SK-N-MC (cell line): ENCODE data around the gene EWSR1.

Source experiments
- EZH2 ChIP-seq: fragments of 200-600 bp; sonication (generic); IDR thresholded peaks from one replicate; pipeline ENCODE4 v1.6.1; 2017; ENCODE audit warnings: antibody characterized with exemption
- FOXP2 ChIP-seq: optimal IDR thresholded peaks from 2 replicates; pipeline ENCODE3; 2011; ENCODE audit warnings: mild to moderate bottlenecking, moderate library complexity; ENCODE audit not compliant: insufficient read depth; ENCODE audit errors: extremely low read length, control extremely low read depth
- POLR2AphosphoS5 ChIP-seq: IDR thresholded peaks from 2 replicates; pipeline ENCODE4 v1.6.1; 2012; ENCODE audit warnings: mild to moderate bottlenecking, low read depth, low read length, borderline replicate concordance

DNA sequence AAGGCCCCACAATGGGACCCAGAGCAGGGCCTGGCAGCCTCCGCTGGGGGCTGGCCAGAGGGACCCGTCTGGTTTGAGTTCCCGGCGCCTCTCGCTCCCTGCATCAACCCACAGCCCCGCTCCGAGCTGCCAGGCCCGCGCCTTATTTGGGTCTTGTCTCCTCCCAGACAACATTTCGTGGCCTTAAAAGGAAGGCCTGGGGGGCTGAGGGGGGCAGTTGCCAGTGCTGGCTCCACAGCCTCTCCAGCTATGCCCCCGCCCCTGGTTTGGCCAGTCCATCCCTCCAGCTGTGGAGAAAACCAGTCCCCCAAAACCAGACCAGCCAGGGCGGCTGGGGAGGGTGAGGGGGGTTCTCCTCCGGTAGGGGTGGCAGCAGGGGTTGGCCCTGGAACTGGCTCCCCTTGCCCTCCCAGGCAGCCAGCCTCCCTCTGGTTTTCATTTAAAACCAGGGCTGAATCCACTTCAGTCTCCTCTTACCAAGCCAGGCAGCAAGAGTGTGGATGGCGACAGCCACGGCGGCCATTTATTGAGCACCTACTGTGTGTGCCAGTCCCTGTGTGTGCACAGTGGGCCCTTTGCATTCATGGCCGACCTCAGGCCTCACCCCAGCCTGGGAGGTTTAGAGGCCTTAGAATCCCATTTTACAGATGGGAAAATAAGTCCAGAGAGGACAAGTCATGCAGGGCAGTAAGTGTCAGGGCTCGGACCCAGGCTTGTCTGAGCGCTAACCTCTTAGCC is 43.8 kb upstream of the EWSR1 start:
- TF ChIP-seq POLR2AphosphoS5 (no peak), EZH2 (no peak), FOXP2 (no peak)
